Measurements from ENCODE around the gene ZMIZ1. TPM values are rescaled to one million over a fixed set of nuclear protein-coding genes. Genes with fewer than 3 reads are reported as not detected.

ZMIZ1 gene
- total RNA-seq, 1 experiment from 2014 or later, result 28.4 TPM

GRCh38 chr10:79224263-79224949 is 155.6 kb downstream of the ZMIZ1 start (continued):
- TF ChIP-seq ZFX (IDR thresholded peaks at IDR 0.05), result no peak
- TF ChIP-seq TCF7L2 (IDR thresholded peaks at IDR 0.05; ENCODE audit: borderline replicate concordance, extremely low read depth, insufficient read depth, insufficient read length), result no peak
- TF ChIP-seq SIN3A (IDR thresholded peaks at IDR 0.05; ENCODE audit: low read depth), result no peak
- TF ChIP-seq CBX3 (IDR thresholded peaks at IDR 0.05; ENCODE audit: low read depth), result no peak
- TF ChIP-seq JUND (IDR thresholded peaks at IDR 0.05), result no peak

- RAD21 ChIA-PET (ENCODE audit: low non-redundant PET in 1 of 2, low total read pairs in 2 of 2, uncharacterized antibody in 2 of 2, unreplicated experiment in 2 of 2), result no interaction called here
- no peaks in the 10 kb centered on the region for H4K20me1 ChIP-seq (ENCODE audit: insufficient read depth)
- CTCF ChIA-PET, result no interaction called here
- no peaks in the 10 kb centered on the region for H3K36me3 ChIP-seq (ENCODE audit: control insufficient read depth in 1 of 2, insufficient read depth in 2 of 2, low read length in 2 of 2)
- H3K27ac ChIP-seq (ENCODE audit: low read depth, low read length), result no peak overlapping the region
- H3K4me2 ChIP-seq (ENCODE audit: low read length), result no peak overlapping the region
- POLR2A ChIA-PET, result no interaction called here
- no peaks in the 10 kb centered on the region for H3K27me3 ChIP-seq (ENCODE audit: insufficient read depth, low read length)
- no TSS peak for BruUV-seq (replicated peaks)
- H3K9me3 ChIP-seq (ENCODE audit: control insufficient read depth in 1 of 2, insufficient read depth in 1 of 2, low read depth in 1 of 2, low read length in 2 of 2), result no peaks in the 10 kb centered on the region
- DNase-seq (ENCODE audit: low read depth, low spot score) (no peak), ATAC-seq (no peak)
- H3K4me3 ChIP-seq (replicated peaks in 1 of 2; ENCODE audit: low read depth in 1 of 2, low read length in 2 of 2), result no peak overlapping the region
- H3K79me2 ChIP-seq (ENCODE audit: insufficient read depth, low read length), result no peaks in the 10 kb centered on the region
- TF ChIP-seq, protein P1, sequence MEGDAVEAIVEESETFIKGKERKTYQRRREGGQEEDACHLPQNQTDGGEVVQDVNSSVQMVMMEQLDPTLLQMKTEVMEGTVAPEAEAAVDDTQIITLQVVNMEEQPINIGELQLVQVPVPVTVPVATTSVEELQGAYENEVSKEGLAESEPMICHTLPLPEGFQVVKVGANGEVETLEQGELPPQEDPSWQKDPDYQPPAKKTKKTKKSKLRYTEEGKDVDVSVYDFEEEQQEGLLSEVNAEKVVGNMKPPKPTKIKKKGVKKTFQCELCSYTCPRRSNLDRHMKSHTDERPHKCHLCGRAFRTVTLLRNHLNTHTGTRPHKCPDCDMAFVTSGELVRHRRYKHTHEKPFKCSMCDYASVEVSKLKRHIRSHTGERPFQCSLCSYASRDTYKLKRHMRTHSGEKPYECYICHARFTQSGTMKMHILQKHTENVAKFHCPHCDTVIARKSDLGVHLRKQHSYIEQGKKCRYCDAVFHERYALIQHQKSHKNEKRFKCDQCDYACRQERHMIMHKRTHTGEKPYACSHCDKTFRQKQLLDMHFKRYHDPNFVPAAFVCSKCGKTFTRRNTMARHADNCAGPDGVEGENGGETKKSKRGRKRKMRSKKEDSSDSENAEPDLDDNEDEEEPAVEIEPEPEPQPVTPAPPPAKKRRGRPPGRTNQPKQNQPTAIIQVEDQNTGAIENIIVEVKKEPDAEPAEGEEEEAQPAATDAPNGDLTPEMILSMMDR (IDR thresholded peaks at IDR 0.05 in 2 of 3, conservative IDR thresholded peaks at IDR 0.05 in 1 of 3; ENCODE audit: borderline replicate concordance in 1 of 3, insufficient read depth in 1 of 3, low read depth in 2 of 3, low read length in 2 of 3), result no peak
- no peak for TF ChIP-seq EGR1 (IDR thresholded peaks at IDR 0.05; ENCODE audit: low read depth)
- no peak for TF ChIP-seq SRF (IDR thresholded peaks at IDR 0.05; ENCODE audit: low read depth)
- TF ChIP-seq SIN3A (IDR thresholded peaks at IDR 0.05; ENCODE audit: low read depth), result no peak
- intact Hi-C loops (cut with micrococcal nuclease), result no loop called here
- no peaks in the 10 kb centered on the region for H3K9me2 ChIP-seq (ENCODE audit: insufficient read depth)
- no peak overlapping the region for H3K9ac ChIP-seq (ENCODE audit: low read length)
- H2AFZ ChIP-seq (ENCODE audit: low read depth, low read length, poor library complexity, severe bottlenecking), result no peak overlapping the region
- H3K4me1 ChIP-seq (ENCODE audit: control insufficient read depth in 1 of 2, insufficient read depth in 2 of 2, low read length in 2 of 2), result no peaks in the 10 kb centered on the region
Measured at GRCh38 chr10:79224992-79225391, 156.2 kb downstream of the ZMIZ1 start.
